BJ (cell line): ENCODE results near the gene ATF7. TPM values are rescaled to one million over a fixed set of nuclear protein-coding genes. Genes with fewer than 3 reads are reported as not detected.

Experiments used
- CTCF ChIA-PET: fragments of 350-600 bp; formaldehyde crosslinking; extraction: SDS; loops from one replicate; lab custom pipeline; 2021; ENCODE audit warnings: antibody characterized with exemption, inconsistent platforms; lab: Yijun Ruan, JAX
- POLR2A ChIA-PET: fragments of 300-600 bp; sonication (Branson Sonifier 250); formaldehyde crosslinking; extraction: SDS; loops from one replicate; lab custom pipeline; 2021; ENCODE audit warnings: antibody characterized with exemption; lab: Charles Lee
- DNase-seq: peaks from one replicate; pipeline ENCODE4 v3.0.0-alpha.2; 2011; ENCODE audit warnings: low read depth
- H3K27me3 ChIP-seq: 2 replicates; pipeline ENCODE4 v1.6.0; 2011; ENCODE audit warnings: low read length; ENCODE audit not compliant: control insufficient read depth, insufficient read depth
- H3K36me3 ChIP-seq: 2 replicates; pipeline ENCODE4 v1.5.1; 2011; ENCODE audit warnings: low read length; ENCODE audit not compliant: control insufficient read depth, insufficient read depth
- H3K4me3 ChIP-seq: 2 replicates; pipeline ENCODE4 v1.5.1; 2011; ENCODE audit warnings: low read depth, mild to moderate bottlenecking, control low read depth, low read length
- CTCF ChIP-seq: IDR thresholded peaks from 2 replicates; pipeline ENCODE4 v1.5.1; 2011; ENCODE audit warnings: low read depth, mild to moderate bottlenecking, control low read depth, inconsistent platforms, low read length, moderate library complexity; ENCODE audit not compliant: insufficient read depth
- polyA plus RNA-seq: library from polyadenylated mRNA; depleted of rRNA; stranded (reverse); fragments of >200 nt; gene quantifications from 2 replicates; pipeline ENCODE4 v1.2.3, GENCODE V29; 2011

ATF7 gene
- polyA plus RNA-seq, 1 experiment = 21.8 TPM

GRCh38 chr12:53518381-53518780, 107.8 kb downstream of the ATF7 start:
- TF ChIP-seq CTCF = no peak
- no peak for DNase-seq
- no peaks in the 10 kb centered on the region for H3K27me3 ChIP-seq
- peaks cover 20% of the 10 kb centered on the region for H3K36me3 ChIP-seq
- H3K4me3 ChIP-seq = no peak overlapping the region
- ChIA-PET POLR2A (interaction anchor here (0.6 kb wide), 1 partner anchor 162 kb away, joined by 4 read pairs; no protein-coding TSS in a partner anchor), CTCF (interaction anchor here (1.1 to 3.4 kb wide), 3 partner anchors 10 to 194 kb away, joined by 4 to 11 read pairs (median 4); partner anchors contain the start of gene NPFF)

- DNase-seq = no peak
- Histone ChIP-seq H3K27me3 (no peaks in the 10 kb centered on the region), H3K4me3 (no peak overlapping the region), H3K36me3 (peaks cover 20% of the 10 kb centered on the region)
- ChIA-PET POLR2A (no interaction called here), CTCF (interaction anchor here (0.9 to 3.4 kb wide), 3 partner anchors 9 to 159 kb away, joined by 3 to 11 read pairs (median 3); partner anchors contain the start of genes ATP5MC2, NPFF and TARBP2)
- TF ChIP-seq CTCF = no peak
Observed at GRCh38 chr12:53516758-53517455, 109.3 kb downstream of the ATF7 start.

DNA sequence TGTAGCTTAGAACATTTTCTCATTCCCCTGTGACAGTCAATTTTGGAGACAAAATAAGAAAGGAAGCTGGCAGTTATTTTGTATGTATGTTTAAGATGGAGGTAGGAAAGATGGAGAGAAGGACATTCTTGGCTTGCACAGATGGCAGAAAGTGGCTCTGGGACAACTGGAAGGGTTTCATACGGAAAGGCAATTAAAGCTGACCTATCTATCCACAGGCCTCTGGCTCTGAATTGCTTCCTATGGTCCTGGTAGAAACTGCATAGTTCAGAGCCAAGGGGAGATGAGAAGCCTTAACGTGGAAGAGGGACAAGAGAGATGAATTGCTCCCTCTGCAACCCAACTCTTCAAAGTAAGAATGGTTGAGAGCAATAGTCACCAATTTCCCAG, 110.9 kb downstream of the ATF7 start:
- POLR2A ChIA-PET = no interaction called here
- no peak for DNase-seq
- no peak for TF ChIP-seq CTCF
- CTCF ChIA-PET = interaction anchor here (1.6 to 3.4 kb wide), 2 partner anchors 7 to 39 kb away, joined by 5 to 11 read pairs; partner anchors contain the start of gene NPFF
- Histone ChIP-seq H3K36me3 (peaks cover 20% of the 10 kb centered on the region), H3K27me3 (no peaks in the 10 kb centered on the region), H3K4me3 (no peak overlapping the region)

- POLR2A ChIA-PET = no interaction called here
Observed at GRCh38 chr12:53514628-53515290, 111.4 kb downstream of the ATF7 start.

More at GRCh38 chr12:53514628-53515290, 111.4 kb downstream of the ATF7 start:
- no peak for TF ChIP-seq CTCF
- CTCF ChIA-PET = interaction anchor here (1.6 kb wide), 1 partner anchor 38 kb away, joined by 5 read pairs; no protein-coding TSS in a partner anchor
- Histone ChIP-seq H3K4me3 (no peak overlapping the region), H3K27me3 (no peaks in the 10 kb centered on the region), H3K36me3 (peaks cover 21% of the 10 kb centered on the region)
- DNase-seq = no peak
